ACC112 (cell line): ENCODE results near the gene MARCHF2.

Source experiments
- H2AFZ ChIP-seq: fragments of 200-600 bp; sonication (generic); one replicate; pipeline ENCODE4 v1.6.0; 2017; ENCODE audit warnings: antibody characterized with exemption, low read length; ENCODE audit not compliant: unreplicated experiment
- H3K27ac ChIP-seq: fragments of 200-600 bp; sonication (generic); 2 replicates; pipeline ENCODE4 v1.5.1; 2014; ENCODE audit warnings: low read depth, mild to moderate bottlenecking, antibody characterized with exemption, low read length, moderate library complexity
- H3K27me3 ChIP-seq: fragments of 200-600 bp; sonication (generic); 2 replicates; pipeline ENCODE4 v1.6.1; 2014; ENCODE audit warnings: mild to moderate bottlenecking, antibody characterized with exemption, low read length, moderate library complexity, mixed read lengths; ENCODE audit not compliant: insufficient read depth
- H3K36me3 ChIP-seq: fragments of 200-600 bp; sonication (generic); 2 replicates; pipeline ENCODE4 v1.6.1; 2016; ENCODE audit warnings: mild to moderate bottlenecking, antibody characterized with exemption, low read length, moderate library complexity, mixed read lengths; ENCODE audit not compliant: insufficient read depth
- H3K4me1 ChIP-seq: fragments of 200-600 bp; sonication (generic); one replicate; pipeline ENCODE4 v1.6.1; 2016; ENCODE audit warnings: low read length, mixed read lengths; ENCODE audit not compliant: insufficient read depth, unreplicated experiment, control insufficient read depth
- H3K4me3 ChIP-seq: fragments of 200-600 bp; sonication (generic); 2 replicates; pipeline ENCODE4 v1.5.1; 2014; ENCODE audit warnings: mild to moderate bottlenecking, low read depth, low read length
- H3K79me2 ChIP-seq: fragments of 200-600 bp; sonication (generic); one replicate; pipeline ENCODE4 v1.6.0; 2016; ENCODE audit warnings: low read length; ENCODE audit not compliant: control insufficient read depth, unreplicated experiment, insufficient read depth

MARCHF2 gene

GRCh38 chr19:8388612-8388958 is 24.5 kb upstream of the MARCHF2 start:
- no peaks in the 10 kb centered on the region for H3K36me3 ChIP-seq
- H3K79me2 ChIP-seq, result peaks cover 22% of the 10 kb centered on the region
- no peak overlapping the region for H3K27ac ChIP-seq
- no peak overlapping the region for H2AFZ ChIP-seq
- H3K27me3 ChIP-seq, result no peaks in the 10 kb centered on the region
- H3K4me3 ChIP-seq, result no peak overlapping the region
- H3K4me1 ChIP-seq, result peaks cover 12% of the 10 kb centered on the region

GRCh38 chr19:8389891-8390616 is 23.1 kb upstream of the MARCHF2 start, which contains the start of gene RAB11B:
TSS of gene RAB11B (plus strand) at chr19:8390360. CDS start at chr19:8390417, 57 bp downstream.
- H3K27ac ChIP-seq, result peak within 1 kb of the TSS; percentile 99
- H3K79me2 ChIP-seq, result peaks cover 25% of the 10 kb centered on the region
- no peaks in the 10 kb centered on the region for H3K36me3 ChIP-seq
- H3K4me1 ChIP-seq, result peaks cover 15% of the 10 kb centered on the region
- peak within 1 kb of the TSS; percentile 62 for H2AFZ ChIP-seq
- peak within 1 kb of the TSS; percentile 98 for H3K4me3 ChIP-seq
- no peaks in the 10 kb centered on the region for H3K27me3 ChIP-seq

- no peaks in the 10 kb centered on the region for H3K27me3 ChIP-seq
- H3K4me1 ChIP-seq, result peaks cover 15% of the 10 kb centered on the region
- peak overlapping the region; percentile 98 for H3K4me3 ChIP-seq
- H3K27ac ChIP-seq, result peak overlapping the region; percentile 99
- H3K36me3 ChIP-seq, result no peaks in the 10 kb centered on the region
- H2AFZ ChIP-seq, result peak overlapping the region; percentile 59
- peaks cover 28% of the 10 kb centered on the region for H3K79me2 ChIP-seq
Measured at GRCh38 chr19:8390617-8390981, 22.5 kb upstream of the MARCHF2 start.

GRCh38 chr19:8391198-8392016 is 21.7 kb upstream of the MARCHF2 start:
- Histone ChIP-seq H2AFZ (no peak overlapping the region), H3K4me3 (peak overlapping the region; percentile 98), H3K27ac (no peak overlapping the region), H3K4me1 (peaks cover 15% of the 10 kb centered on the region), H3K27me3 (no peaks in the 10 kb centered on the region), H3K79me2 (peaks cover 36% of the 10 kb centered on the region), H3K36me3 (no peaks in the 10 kb centered on the region)

- Histone ChIP-seq H3K27ac (no peak overlapping the region), H3K79me2 (peaks cover 41% of the 10 kb centered on the region), H3K36me3 (no peaks in the 10 kb centered on the region), H3K4me1 (peaks cover 18% of the 10 kb centered on the region), H3K4me3 (no peak overlapping the region), H2AFZ (no peak overlapping the region), H3K27me3 (no peaks in the 10 kb centered on the region)
Measured at GRCh38 chr19:8392017-8392591, 21.0 kb upstream of the MARCHF2 start.

- Histone ChIP-seq H3K27me3 (no peaks in the 10 kb centered on the region), H3K4me3 (no peak overlapping the region), H3K4me1 (peaks cover 22% of the 10 kb centered on the region), H3K36me3 (no peaks in the 10 kb centered on the region), H3K27ac (no peak overlapping the region), H3K79me2 (peaks cover 52% of the 10 kb centered on the region), H2AFZ (no peak overlapping the region)
Measured at GRCh38 chr19:8393192-8393870, 19.8 kb upstream of the MARCHF2 start.

GRCh38 chr19:8393871-8394250 is 19.2 kb upstream of the MARCHF2 start:
- Histone ChIP-seq H3K27me3 (no peaks in the 10 kb centered on the region), H3K4me3 (no peak overlapping the region), H2AFZ (no peak overlapping the region), H3K4me1 (peaks cover 22% of the 10 kb centered on the region), H3K36me3 (no peaks in the 10 kb centered on the region), H3K79me2 (peaks cover 55% of the 10 kb centered on the region), H3K27ac (no peak overlapping the region)

- Histone ChIP-seq H3K4me3 (no peak overlapping the region), H3K79me2 (peaks cover 55% of the 10 kb centered on the region), H3K4me1 (peaks cover 22% of the 10 kb centered on the region), H2AFZ (no peak overlapping the region), H3K27me3 (no peaks in the 10 kb centered on the region), H3K27ac (no peak overlapping the region), H3K36me3 (no peaks in the 10 kb centered on the region)
Measured at GRCh38 chr19:8395621-8396082, 17.5 kb upstream of the MARCHF2 start.

GRCh38 chr19:8396185-8396562 is 16.9 kb upstream of the MARCHF2 start:
- H3K27me3 ChIP-seq, result no peaks in the 10 kb centered on the region
- H3K27ac ChIP-seq, result no peak overlapping the region
- H3K4me1 ChIP-seq, result peaks cover 18% of the 10 kb centered on the region
- H2AFZ ChIP-seq, result no peak overlapping the region
- peaks cover 52% of the 10 kb centered on the region for H3K79me2 ChIP-seq
- no peak overlapping the region for H3K4me3 ChIP-seq
- no peaks in the 10 kb centered on the region for H3K36me3 ChIP-seq

GRCh38 chr19:8396563-8397203 is 16.4 kb upstream of the MARCHF2 start:
- H3K27ac ChIP-seq, result no peak overlapping the region
- H2AFZ ChIP-seq, result no peak overlapping the region
- peaks cover 48% of the 10 kb centered on the region for H3K79me2 ChIP-seq
- H3K4me3 ChIP-seq, result no peak overlapping the region
- H3K4me1 ChIP-seq, result peaks cover 14% of the 10 kb centered on the region
- no peaks in the 10 kb centered on the region for H3K27me3 ChIP-seq
- H3K36me3 ChIP-seq, result no peaks in the 10 kb centered on the region
